ENCODE results near the gene NFASC. TPM values are rescaled to one million over a fixed set of nuclear protein-coding genes. Genes with fewer than 3 reads are reported as not detected.

NFASC gene
- polyA plus RNA-seq, 3 donors, result 0.08 TPM; not detected in 2

DNA sequence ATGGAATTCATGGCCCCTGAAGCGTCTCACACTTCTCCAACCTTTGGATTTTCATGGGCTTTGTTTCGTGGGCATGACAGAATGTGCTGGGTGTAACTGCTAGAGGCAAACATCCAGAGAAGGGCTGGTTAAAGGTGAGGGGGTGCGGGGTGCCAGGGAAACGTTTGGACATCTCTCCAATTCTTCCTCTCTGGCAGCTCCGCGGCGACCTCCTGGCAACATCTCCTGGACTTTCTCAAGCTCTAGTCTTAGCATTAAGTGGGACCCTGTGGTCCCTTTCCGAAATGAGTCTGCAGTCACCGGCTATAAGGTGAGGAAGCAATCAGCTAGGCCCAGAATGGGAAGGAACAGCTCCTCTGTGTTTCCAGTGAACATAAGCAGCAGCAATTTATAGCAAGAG, 201.6 kb downstream of the NFASC start:
- no peak overlapping the region for H3K27ac Mint-ChIP-seq
- no peaks in the 10 kb centered on the region for H3K36me3 ChIP-seq (replicated peaks in 1 of 2; ENCODE audit: control insufficient read depth in 1 of 2, insufficient read depth in 2 of 2, low read length in 2 of 2)
- H3K36me3 Mint-ChIP-seq, result no peaks in the 10 kb centered on the region
- H3K4me3 Mint-ChIP-seq, result no peak overlapping the region
- H3K27ac ChIP-seq (ENCODE audit: low read depth in 1 of 2, low read length in 2 of 2), result no peak overlapping the region
- no peaks in the 10 kb centered on the region for H3K4me1 Mint-ChIP-seq
- H3K9me3 ChIP-seq (replicated peaks in 1 of 2; ENCODE audit: control insufficient read depth in 1 of 2, insufficient read depth in 1 of 2, low read length in 2 of 2), result no peaks in the 10 kb centered on the region
- H3K4me3 ChIP-seq (replicated peaks in 1 of 3; ENCODE audit: low read depth in 2 of 3, low read length in 3 of 3), result no peak overlapping the region
- no peak for DNase-seq
- peaks cover 0 to 2% (median 2%) of the 10 kb centered on the region in 3 donors for H3K27me3 Mint-ChIP-seq (ENCODE audit: low read depth in 3 of 3)
- no peaks in the 10 kb centered on the region for H3K9me3 Mint-ChIP-seq
- no peaks in the 10 kb centered on the region for H3K27me3 ChIP-seq (ENCODE audit: control insufficient read depth in 2 of 2, insufficient read depth in 2 of 2, low read length in 2 of 2)
- no peak overlapping the region for H3K4me2 ChIP-seq (replicated peaks; ENCODE audit: extremely low read depth, low read length, poor library complexity, severe bottlenecking)
- no peaks in the 10 kb centered on the region for H3K79me2 ChIP-seq (ENCODE audit: insufficient read depth, low read length)
- intact Hi-C loops (cut with micrococcal nuclease), result no loop called here
- no peak overlapping the region for H3K9ac ChIP-seq (ENCODE audit: insufficient read depth, low read length, poor library complexity, severe bottlenecking)
- TF ChIP-seq, protein P1, sequence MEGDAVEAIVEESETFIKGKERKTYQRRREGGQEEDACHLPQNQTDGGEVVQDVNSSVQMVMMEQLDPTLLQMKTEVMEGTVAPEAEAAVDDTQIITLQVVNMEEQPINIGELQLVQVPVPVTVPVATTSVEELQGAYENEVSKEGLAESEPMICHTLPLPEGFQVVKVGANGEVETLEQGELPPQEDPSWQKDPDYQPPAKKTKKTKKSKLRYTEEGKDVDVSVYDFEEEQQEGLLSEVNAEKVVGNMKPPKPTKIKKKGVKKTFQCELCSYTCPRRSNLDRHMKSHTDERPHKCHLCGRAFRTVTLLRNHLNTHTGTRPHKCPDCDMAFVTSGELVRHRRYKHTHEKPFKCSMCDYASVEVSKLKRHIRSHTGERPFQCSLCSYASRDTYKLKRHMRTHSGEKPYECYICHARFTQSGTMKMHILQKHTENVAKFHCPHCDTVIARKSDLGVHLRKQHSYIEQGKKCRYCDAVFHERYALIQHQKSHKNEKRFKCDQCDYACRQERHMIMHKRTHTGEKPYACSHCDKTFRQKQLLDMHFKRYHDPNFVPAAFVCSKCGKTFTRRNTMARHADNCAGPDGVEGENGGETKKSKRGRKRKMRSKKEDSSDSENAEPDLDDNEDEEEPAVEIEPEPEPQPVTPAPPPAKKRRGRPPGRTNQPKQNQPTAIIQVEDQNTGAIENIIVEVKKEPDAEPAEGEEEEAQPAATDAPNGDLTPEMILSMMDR (IDR thresholded peaks at IDR 0.05), result no peak
- WGBS (ENCODE audit: insufficient coverage), result 100% methylated on average over 3 of the region's 9 CpGs
- no peaks in the 10 kb centered on the region for H4K20me1 ChIP-seq (ENCODE audit: insufficient read depth, low read length)
- H3K4me1 ChIP-seq (ENCODE audit: control insufficient read depth in 1 of 2, insufficient read depth in 2 of 2, low read length in 2 of 2), result no peaks in the 10 kb centered on the region
- no peak overlapping the region for H2AFZ ChIP-seq (ENCODE audit: insufficient read depth, low read depth, low read length, poor library complexity, severe bottlenecking)

Other genes starting within 250 kb of the NFASC start
- not detected for gene LRRN2, start 185.1 kb upstream of the NFASC start, polyA plus RNA-seq
- not detected for gene CNTN2, start 172.3 kb downstream of the NFASC start, polyA plus RNA-seq
- 1 to 10 TPM in 1 of 3 donors, under 1 TPM in 2; 0.17 to 1.5 (median 0.36) TPM for gene TMEM81, start 213.6 kb downstream of the NFASC start, polyA plus RNA-seq

Measured in CD14-positive monocyte (primary cell).